HepG2 (cell line): ENCODE measurements around the gene TPD52L2. TPM values are rescaled to one million over a fixed set of nuclear protein-coding genes. Genes with fewer than 3 reads are reported as not detected.

Source experiments
- ATAC-seq: fragments of 200-7000 bp; cut with Tn5 transposase; 3 replicates; pipeline ENCODE4 v1.9.1; 2020; ENCODE audit warnings: mild to moderate bottlenecking, moderate library complexity
- BruUV-seq: library from RNA; stranded (reverse); fragments of 400-500 nt; replicated peaks from 2 replicates; lab custom pipeline; 2021; lab: Mats Ljungman, UMichigan
- CTCF ChIA-PET: fragments of 300-600 bp; formaldehyde crosslinking; extraction: SDS; loops from one replicate; lab custom pipeline; 2021; ENCODE audit warnings: low total read pairs, inconsistent platforms, low intra/inter-chr PET ratio; lab: Yijun Ruan, JAX
- POLR2A ChIA-PET: fragments of 350-600 bp; sonication (Branson Sonifier 250); formaldehyde crosslinking; loops from one replicate; lab custom pipeline; 2020; ENCODE audit warnings: antibody characterized with exemption, inconsistent platforms; lab: Yijun Ruan, JAX
- DNase-seq: peaks from one replicate; pipeline ENCODE4 v3.0.0-alpha.2; 2015; ENCODE audit warnings: low spot score
- FAIRE-seq: peaks from 3 replicates; lab custom pipeline; 2011; peaks lifted over from hg19 to GRCh38; lab: Jason Lieb, UNC
- H2AFZ ChIP-seq: one replicate; pipeline ENCODE4 v1.6.1; 2011; ENCODE audit warnings: low read length, inconsistent platforms
- H3K27ac ChIP-seq: fragments of 300-600 bp; 3 replicates; pipeline ENCODE4 v1.8.0; 2011; ENCODE audit warnings: mixed run types, mild to moderate bottlenecking, mixed read lengths, low read length, inconsistent platforms; ENCODE audit not compliant: insufficient read depth; ENCODE audit errors: extremely low read length
- H3K27me3 ChIP-seq, 2 experiments: fragments of 200-600 bp in 1 of 2; 2 replicates in 1 of 2; 3 replicates in 1 of 2; pipeline versions ENCODE4 v1.6.0 to v1.8.0; 2011; ENCODE audit warnings: low read length in 2 of 2, mild to moderate bottlenecking in 2 of 2, moderate library complexity in 2 of 2, inconsistent platforms in 1 of 2; ENCODE audit not compliant: insufficient read depth in 2 of 2, control insufficient read depth in 1 of 2
- H3K36me3 ChIP-seq, 2 experiments: fragments of 200-600 bp in 1 of 2; replicated peaks in 1 of 2; 2 replicates in 1 of 2; 3 replicates in 1 of 2; pipeline versions ENCODE4 v1.5.1 to v1.8.0; 2011; ENCODE audit warnings: low read length in 2 of 2, inconsistent platforms in 1 of 2; ENCODE audit not compliant: insufficient read depth in 2 of 2, control insufficient read depth in 1 of 2
- H3K4me1 ChIP-seq: 2 replicates; pipeline ENCODE4 v1.5.1; 2012; ENCODE audit warnings: low read length, inconsistent platforms; ENCODE audit not compliant: insufficient read depth
- H3K4me2 ChIP-seq: 2 replicates; pipeline ENCODE4 v1.6.0; 2011; ENCODE audit warnings: low read depth, low read length, inconsistent platforms
- H3K4me3 ChIP-seq, 3 experiments: fragments of 200-600 bp in 1 of 3; sonication (generic), shearing (Covaris generic) in 1 of 3; replicated peaks in 1 of 3; 2 replicates each; pipeline ENCODE4 v1.5.1; 2011 to 2016; ENCODE audit warnings: low read length in 3 of 3, inconsistent platforms in 2 of 3, low read depth in 2 of 3, mild to moderate bottlenecking in 2 of 3, control low read depth in 1 of 3, mixed read lengths in 1 of 3; ENCODE audit not compliant: insufficient read depth in 1 of 3
- H3K79me2 ChIP-seq: one replicate; pipeline ENCODE4 v1.6.1; 2011; ENCODE audit warnings: low read length, inconsistent platforms; ENCODE audit not compliant: insufficient read depth
- H3K9ac ChIP-seq: 2 replicates; pipeline ENCODE4 v1.6.0; 2011; ENCODE audit warnings: mild to moderate bottlenecking, low read depth, low read length, inconsistent platforms; ENCODE audit not compliant: insufficient read depth
- H3K9me3 ChIP-seq: 2 replicates; pipeline ENCODE4 v1.5.1; 2012; ENCODE audit warnings: mild to moderate bottlenecking, low read length
- H4K20me1 ChIP-seq: 2 replicates; pipeline ENCODE4 v1.6.0; 2011; ENCODE audit warnings: inconsistent platforms, mild to moderate bottlenecking, low read length, moderate library complexity; ENCODE audit not compliant: insufficient read depth
- GATA4 ChIP-seq: sonication (generic); IDR thresholded peaks from 2 replicates; pipeline ENCODE4 v1.6.1; 2016; ENCODE audit warnings: antibody characterized with exemption, low read depth, borderline replicate concordance
- HDAC2 ChIP-seq: sonication (generic); formaldehyde crosslinking; IDR thresholded peaks from 2 replicates; pipeline ENCODE4 v1.4.0; 2020; ENCODE audit warnings: missing genetic modification reagents
- HNF4A ChIP-seq: sonication (generic); formaldehyde crosslinking; IDR thresholded peaks from 2 replicates; pipeline ENCODE4 v1.4.0; 2020; ENCODE audit warnings: missing genetic modification reagents
- IKZF4 ChIP-seq: sonication (generic); formaldehyde crosslinking; IDR thresholded peaks from 2 replicates; pipeline ENCODE4 v1.5.1; 2020; ENCODE audit warnings: borderline replicate concordance, mild to moderate bottlenecking, low read depth, missing genetic modification reagents; ENCODE audit errors: not compliant biosample characterization
- ISL2 ChIP-seq: sonication (generic); formaldehyde crosslinking; IDR thresholded peaks from 2 replicates; pipeline ENCODE4 v1.5.0; 2020; ENCODE audit warnings: missing genetic modification reagents
- KDM1A ChIP-seq: IDR thresholded peaks from 2 replicates; pipeline ENCODE4 v1.6.1; 2016; ENCODE audit warnings: missing compliant biosample characterization
- MAFF ChIP-seq: IDR thresholded peaks from 2 replicates; pipeline ENCODE4 v1.6.1; 2011; ENCODE audit warnings: low read depth, low read length, improper control_type of control experiment
- MAFK ChIP-seq, 2 experiments: IDR thresholded peaks in 1 of 2; conservative IDR thresholded peaks in 1 of 2; 2 replicates each; pipeline ENCODE4 v1.6.1; 2011; ENCODE audit warnings: improper control_type of control experiment in 2 of 2, low read length in 2 of 2
- NPAS2 ChIP-seq: sonication (generic); formaldehyde crosslinking; IDR thresholded peaks from 2 replicates; pipeline ENCODE4 v1.8.0; 2022; ENCODE audit warnings: mild to moderate bottlenecking, missing genetic modification reagents, borderline replicate concordance
- PHF8 ChIP-seq: sonication (generic); formaldehyde crosslinking; IDR thresholded peaks from 2 replicates; pipeline ENCODE4 v1.5.0; 2020; ENCODE audit warnings: missing genetic modification reagents
- REPIN1 ChIP-seq: sonication (generic); formaldehyde crosslinking; IDR thresholded peaks from 2 replicates; pipeline ENCODE4 v1.8.0; 2022; ENCODE audit warnings: missing genetic modification reagents, low read depth, mild to moderate bottlenecking, borderline replicate concordance
- RFX5 ChIP-seq: IDR thresholded peaks from 2 replicates; pipeline ENCODE4 v1.6.1; 2011; ENCODE audit warnings: low read depth, low read length, improper control_type of control experiment
- SALL1 ChIP-seq: sonication (generic); formaldehyde crosslinking; IDR thresholded peaks from 2 replicates; pipeline ENCODE4 v1.8.0; 2022; ENCODE audit warnings: mild to moderate bottlenecking, missing genetic modification reagents
- STAT5B ChIP-seq: sonication (generic); formaldehyde crosslinking; IDR thresholded peaks from 2 replicates; pipeline ENCODE4 v1.4.0; 2020; ENCODE audit warnings: missing genetic modification reagents
- TAF1 ChIP-seq: sonication (generic); formaldehyde crosslinking; IDR thresholded peaks from 2 replicates; pipeline ENCODE4 v1.4.0; 2020; ENCODE audit warnings: missing genetic modification reagents
- U2AF1 ChIP-seq: fragments of 200-400 bp; formaldehyde crosslinking; optimal IDR thresholded peaks from 2 replicates; pipeline ENCODE3; 2017; ENCODE audit warnings: mild to moderate bottlenecking, low read depth, low read length
- ZIK1 ChIP-seq: sonication (generic); formaldehyde crosslinking; IDR thresholded peaks from 2 replicates; pipeline ENCODE4 v1.5.0; 2020; ENCODE audit warnings: mild to moderate bottlenecking, low read depth, missing genetic modification reagents, borderline replicate concordance
- ZNF232 ChIP-seq: sonication (generic); formaldehyde crosslinking; IDR thresholded peaks from 2 replicates; pipeline ENCODE4 v1.4.0; 2020; ENCODE audit warnings: missing genetic modification reagents, borderline replicate concordance
- ZNF253 ChIP-seq: sonication (generic); formaldehyde crosslinking; IDR thresholded peaks from 2 replicates; pipeline ENCODE4 v1.8.0; 2022; ENCODE audit warnings: mild to moderate bottlenecking, missing genetic modification reagents, borderline replicate concordance
- ZNF530 ChIP-seq: sonication (generic); formaldehyde crosslinking; IDR thresholded peaks from 2 replicates; pipeline ENCODE4 v1.5.0; 2020; ENCODE audit warnings: low read depth, mild to moderate bottlenecking, missing genetic modification reagents
- ZNF556 ChIP-seq: sonication (generic); formaldehyde crosslinking; IDR thresholded peaks from 2 replicates; pipeline ENCODE4 v1.4.0; 2020; ENCODE audit warnings: mild to moderate bottlenecking, missing genetic modification reagents, borderline replicate concordance
- WGBS: methylation state at CpG from one replicate; pipeline ENCODE4 v1.1.6; 2017; ENCODE audit warnings: low lambda C conversion rate; 5-methylcytosine and 5-hydroxymethylcytosine counted together
- in situ Hi-C: cut with HindIII; loops from 2 replicates; pipeline ENCODE4 v1.10.0; 2017; ENCODE audit warnings: low pct_unique_long_range_greater_than_20kb; ENCODE audit not compliant: extremely low pct_ligation_motif_present
- intact Hi-C: fragments of 100-400 bp; cut with micrococcal nuclease; formaldehyde crosslinking; loops from one replicate; pipeline ENCODE4 v1.10.0; 2022; ENCODE audit not compliant: unreplicated experiment
- polyA plus RNA-seq, 8 experiments: library from polyadenylated mRNA; depleted of rRNA in 3 of 8; stranded (reverse) in 7 of 8; unstranded in 1 of 8; fragments of >200 nt; fragmentation: Illumina TruSeq in 4 of 8; extraction: Trizol in 4 of 8; gene quantifications; 2 replicates each; pipeline versions ENCODE4 v1.2.1 to v1.2.3, GENCODE V29; 2011 to 2016; ENCODE audit warnings: low read depth in 4 of 8, missing spikeins in 1 of 8, mixed read lengths in 1 of 8; ENCODE audit not compliant: insufficient read depth in 1 of 8
- total RNA-seq, 5 experiments: library from RNA; depleted of rRNA; stranded (reverse); fragments of >200 nt; fragmentation: Illumina TruSeq; extraction: Trizol; gene quantifications; 2 replicates each; pipeline ENCODE4 v1.2.3, GENCODE V29; 2016; ENCODE audit warnings: low read depth in 1 of 5
- TF ChIP-seq, protein P1 (sequence below): IDR thresholded peaks from 2 replicates; pipeline ENCODE4 v1.6.1; 2012; ENCODE audit warnings: inconsistent platforms

Gene TPD52L2
- total and polyA plus RNA-seq, 2 of the 13 experiments (the other 11 are each of a cell fraction or from before 2014, with no cell fraction given) = 156 to 184 TPM

DNA sequence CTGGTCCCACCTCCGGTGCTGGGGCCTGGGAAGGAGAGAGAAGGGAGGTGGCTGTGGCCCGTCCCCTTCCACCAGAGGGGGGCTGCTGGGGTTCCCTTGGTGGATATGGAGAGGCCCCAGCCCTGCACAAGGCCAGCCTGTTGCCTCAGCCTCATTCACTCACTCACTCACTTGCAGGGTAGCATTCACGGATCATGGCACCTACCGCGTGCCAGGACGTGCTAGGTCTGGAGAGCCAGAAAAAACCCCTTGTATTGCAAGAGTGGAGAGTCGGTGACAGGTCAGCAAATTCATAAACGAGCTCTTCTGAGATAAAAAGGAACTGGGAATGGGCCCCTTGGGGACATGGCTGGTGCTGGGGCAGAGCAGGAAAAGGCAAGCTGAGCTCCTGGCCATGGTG, 27.6 kb upstream of the TPD52L2 start:
- intact Hi-C loops = no loop called here
- Histone ChIP-seq H2AFZ (no peak overlapping the region), H3K9me3 (no peaks in the 10 kb centered on the region), H3K27ac (no peak overlapping the region), H4K20me1 (no peaks in the 10 kb centered on the region), H3K36me3 (no peaks in the 10 kb centered on the region), H3K4me3 (no peak overlapping the region), H3K4me1 (peaks cover 56% of the 10 kb centered on the region), H3K27me3 (peaks cover 25 to 58% of the 10 kb centered on the region in 2 experiments), H3K4me2 (no peak overlapping the region), H3K9ac (no peak overlapping the region), H3K79me2 (no peaks in the 10 kb centered on the region)
- 46% methylated on average over 8 of the region's 8 CpGs for WGBS
- ChIA-PET POLR2A (no interaction called here), CTCF (no interaction called here)
- TF ChIP-seq, protein P1, sequence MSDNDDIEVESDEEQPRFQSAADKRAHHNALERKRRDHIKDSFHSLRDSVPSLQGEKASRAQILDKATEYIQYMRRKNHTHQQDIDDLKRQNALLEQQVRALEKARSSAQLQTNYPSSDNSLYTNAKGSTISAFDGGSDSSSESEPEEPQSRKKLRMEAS = no peak
- TF ChIP-seq U2AF1 (no peak), MAFF (peak; percentile 39; the same call in 1 of the 2 replicates), MAFK (conservative IDR thresholded peaks at IDR 0.05 in 1 of 2, IDR thresholded peaks at IDR 0.05 in 1 of 2; ENCODE audit: low read length in 2 of 2) (peak; percentile 58 to 61; a peak in 3 of 4 replicates)
- in situ Hi-C loops = no loop called here
- DNase-seq = no peak
- no TSS peak for BruUV-seq
- no peak for FAIRE-seq
- ATAC-seq = no peak

DNA sequence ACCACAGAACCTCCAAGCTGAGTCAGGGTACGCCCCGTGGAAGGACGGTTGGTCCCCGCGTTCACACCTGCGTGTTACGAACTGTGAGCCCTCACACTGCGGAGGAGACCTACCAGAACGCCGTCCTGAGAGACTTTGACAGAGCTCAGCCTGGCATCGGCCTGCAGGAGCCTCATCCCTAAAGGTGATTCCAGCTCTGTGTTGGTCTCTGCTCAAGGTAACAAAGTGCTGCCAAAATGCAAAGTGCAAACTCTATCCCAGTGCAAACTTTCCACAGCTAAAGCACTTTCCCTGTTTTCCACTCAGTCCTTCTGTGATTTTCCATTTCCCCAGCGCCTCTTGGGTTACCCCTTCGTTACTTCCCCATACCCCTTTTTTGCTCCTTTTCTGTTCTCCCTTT, 25.4 kb upstream of the TPD52L2 start:
- Histone ChIP-seq H3K4me2 (peak overlapping the region; percentile 41), H3K36me3 (no peaks in the 10 kb centered on the region), H3K27me3 (peaks cover 20 to 61% of the 10 kb centered on the region in 2 experiments; a peak in 4 of 5 replicates), H3K9me3 (no peaks in the 10 kb centered on the region), H3K9ac (no peak overlapping the region; the same call in 1 of the 2 replicates), H3K4me3 (peak overlapping the region in 1 of 3 experiments; percentile 27; a peak in 1 of 6 replicates), H3K79me2 (no peaks in the 10 kb centered on the region), H3K4me1 (peaks cover 35% of the 10 kb centered on the region), H4K20me1 (no peaks in the 10 kb centered on the region), H3K27ac (no peak overlapping the region), H2AFZ (no peak overlapping the region)
- ChIA-PET POLR2A (interaction anchor here (1.1 kb wide), 1 partner anchor 25 kb away, joined by 10 read pairs; the partner anchor contains the start of gene TPD52L2), CTCF (no interaction called here)
- intact Hi-C loops (no loop called here), in situ Hi-C loops (no loop called here)
- FAIRE-seq (peak; percentile 68), DNase-seq (no peak), ATAC-seq (peak; percentile 7; the same call in 1 of the 3 replicates)
- BruUV-seq = no TSS peak
- WGBS = 50% methylated on average over 13 of the region's 13 CpGs
- no peak for TF ChIP-seq STAT5B (CRISPR knock-in tag)
- peak; percentile 13; the same call in 1 of the 2 replicates for TF ChIP-seq SALL1 (CRISPR knock-in tag)
- no peak for TF ChIP-seq NPAS2 (CRISPR knock-in tag)
- TF ChIP-seq ZNF232 = no peak
- TF ChIP-seq HDAC2 (CRISPR knock-in tag) = no peak
- 0 out of 2 replicates have a peak, but pooled peaks have one; percentile 19 for TF ChIP-seq TAF1 (CRISPR knock-in tag)
- no peak for TF ChIP-seq RFX5
- TF ChIP-seq REPIN1 (CRISPR knock-in tag) = peak; percentile 34; the same call in 1 of the 2 replicates
- TF ChIP-seq ISL2 = no peak
- no peak for TF ChIP-seq ZNF556 (CRISPR knock-in tag)
- no peak for TF ChIP-seq ZNF253
- TF ChIP-seq ZNF530 (CRISPR knock-in tag) = no peak
- no peak for TF ChIP-seq KDM1A (CRISPR knock-in tag)
- no peak for TF ChIP-seq ZIK1 (CRISPR knock-in tag)
- TF ChIP-seq PHF8 (CRISPR knock-in tag) = 0 out of 2 replicates have a peak, but pooled peaks have one; percentile 16
- peak; percentile 76 for TF ChIP-seq HNF4A (CRISPR knock-in tag)
- no peak for TF ChIP-seq IKZF4
- TF ChIP-seq GATA4 = no peak
